Germinal center (tissue), 1 donor: Measurements from ENCODE around the gene CTBP2.
A peak's percentile ranks its signal among the peaks of the same experiment; 100 is the strongest.
"Not testable (repeated sequence)": the region's sequence is repeated elsewhere in the genome, so short reads cannot be mapped to it uniquely, and the experiment has no call there.

ENCODE experiments used
- DNase-seq: peaks from one replicate; pipeline ENCODE4 v3.0.0; 2012; ENCODE audit warnings: mixed read lengths, low spot score

Gene CTBP2

GRCh38 chr10:125186431-125187170 lies 26.2 kb upstream of the CTBP2 start:
- no peak for DNase-seq

GRCh38 chr10:125179107-125179506 lies 18.7 kb upstream of the CTBP2 start:
- DNase-seq = not testable (repeated sequence)

- DNase-seq = no peak
Measured at GRCh38 chr10:125177641-125178640, 17.6 kb upstream of the CTBP2 start.

GRCh38 chr10:125175807-125176206 lies 15.4 kb upstream of the CTBP2 start:
- DNase-seq = no peak

GRCh38 chr10:125174360-125174759 lies 14.0 kb upstream of the CTBP2 start:
- no peak for DNase-seq

GRCh38 chr10:125172694-125173093 lies 12.3 kb upstream of the CTBP2 start:
- DNase-seq = no peak

- no peak for DNase-seq
Measured at GRCh38 chr10:125171402-125172306, 11.3 kb upstream of the CTBP2 start.

DNA sequence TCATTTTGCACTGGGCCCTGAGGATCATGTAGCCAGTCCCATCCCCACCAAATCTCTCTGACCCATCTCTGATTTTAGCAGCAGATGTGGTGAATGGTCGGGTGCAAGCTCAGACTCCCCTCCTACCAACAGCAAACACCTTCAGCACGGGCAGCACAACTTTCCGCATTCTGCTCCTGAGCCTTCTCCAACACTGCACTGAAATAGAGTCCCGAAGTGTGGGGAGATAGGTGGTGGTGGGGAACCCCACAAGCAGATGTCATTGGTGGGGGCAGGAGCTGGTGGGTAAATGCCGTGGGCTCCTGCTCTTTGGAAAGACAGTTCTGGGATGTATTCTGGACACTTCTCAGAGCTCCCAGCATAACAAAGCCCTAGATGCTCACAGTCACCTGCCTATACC lies 9.6 kb upstream of the CTBP2 start:
- DNase-seq = no peak

DNA sequence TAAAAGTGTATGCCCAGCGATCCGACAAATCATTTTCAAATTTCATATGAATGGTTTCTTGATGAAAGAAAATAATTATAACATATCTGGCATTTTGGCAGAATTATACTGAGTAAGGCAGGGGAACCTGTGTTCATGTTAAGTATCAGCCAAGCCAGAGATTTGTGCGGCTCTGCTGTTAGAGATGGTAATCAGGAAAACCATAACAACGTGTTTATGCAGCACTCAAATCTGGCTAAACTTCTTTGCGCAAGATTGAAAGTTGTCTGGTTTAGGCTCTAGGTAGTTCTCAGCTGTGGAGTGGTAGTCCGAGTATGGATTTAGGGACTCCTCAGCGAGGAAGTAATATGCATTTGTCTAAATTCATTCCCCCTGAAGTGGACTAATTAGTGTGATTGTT lies 8.9 kb upstream of the CTBP2 start:
- no peak for DNase-seq

- no peak for DNase-seq
Measured at GRCh38 chr10:125166658-125167057, 6.3 kb upstream of the CTBP2 start.

DNA sequence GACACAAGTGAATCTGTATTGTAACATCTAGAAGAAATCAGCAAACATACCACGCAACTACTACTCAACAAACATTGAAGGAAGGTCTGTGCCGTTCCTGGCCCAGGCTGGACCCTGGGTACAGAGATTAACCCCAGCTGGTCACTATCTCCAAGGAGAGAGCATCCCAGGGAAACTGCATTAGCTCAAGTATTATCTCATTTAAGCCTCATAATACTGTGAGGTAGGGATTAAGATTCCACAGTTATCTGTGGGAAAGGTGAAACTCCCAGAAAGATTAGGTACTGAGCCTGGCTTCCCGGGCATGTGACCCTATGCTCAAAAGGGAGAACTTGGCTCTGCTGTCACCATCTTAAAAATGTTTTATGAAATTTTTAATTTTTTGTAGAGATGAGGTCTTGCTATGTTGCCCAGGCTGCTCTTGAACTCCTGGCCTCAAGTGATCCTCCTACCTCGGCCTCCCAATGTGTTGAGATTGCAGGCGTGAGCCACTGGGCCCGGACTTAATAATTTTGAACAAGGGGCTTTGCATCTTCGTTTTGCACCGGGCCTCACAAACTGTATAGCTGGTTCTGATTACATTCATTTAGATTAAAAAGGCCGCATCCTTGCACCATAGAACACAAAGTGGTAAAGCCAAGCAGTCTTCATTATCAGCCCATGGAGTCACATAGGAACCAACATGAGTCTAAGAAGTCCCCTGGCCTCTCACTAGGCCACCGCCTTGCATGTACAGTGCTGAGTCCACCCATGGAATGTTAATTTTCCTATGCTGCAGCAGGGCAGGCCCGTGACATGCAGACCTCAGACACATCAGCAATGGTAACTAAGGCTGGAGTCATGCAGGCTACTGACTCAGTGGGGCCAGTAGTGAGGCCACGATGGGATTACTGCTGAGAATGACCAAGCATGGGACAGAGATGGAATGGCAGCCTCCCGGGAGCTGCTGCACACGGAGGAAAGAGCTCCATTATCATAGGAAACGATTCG lies 5.5 kb upstream of the CTBP2 start:
- DNase-seq = no peak

DNA sequence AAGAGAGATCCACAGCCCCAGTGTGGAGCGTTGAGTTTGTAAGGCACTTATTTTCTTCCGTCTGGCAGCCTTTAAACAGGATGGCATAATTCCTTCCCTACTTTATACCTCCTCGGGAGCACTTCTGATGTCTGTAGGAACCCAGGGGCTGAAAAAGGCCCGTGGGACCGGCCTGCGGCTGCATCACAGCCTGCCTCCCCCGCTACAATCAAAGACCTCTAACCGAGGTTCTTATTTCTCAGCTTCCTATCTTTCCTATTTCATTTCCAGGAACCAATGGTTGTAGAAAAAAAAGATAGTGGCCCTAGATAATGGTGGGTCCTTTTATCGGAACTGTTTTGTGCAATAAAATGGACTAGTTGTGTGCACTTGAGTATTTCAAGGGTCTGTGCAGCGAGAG lies 4.1 kb upstream of the CTBP2 start:
- DNase-seq = no peak

- DNase-seq = no peak
Measured at GRCh38 chr10:125163803-125164202, 3.4 kb upstream of the CTBP2 start.

GRCh38 chr10:125163312-125163711 lies 2.9 kb upstream of the CTBP2 start:
- DNase-seq = not testable (repeated sequence)

DNA sequence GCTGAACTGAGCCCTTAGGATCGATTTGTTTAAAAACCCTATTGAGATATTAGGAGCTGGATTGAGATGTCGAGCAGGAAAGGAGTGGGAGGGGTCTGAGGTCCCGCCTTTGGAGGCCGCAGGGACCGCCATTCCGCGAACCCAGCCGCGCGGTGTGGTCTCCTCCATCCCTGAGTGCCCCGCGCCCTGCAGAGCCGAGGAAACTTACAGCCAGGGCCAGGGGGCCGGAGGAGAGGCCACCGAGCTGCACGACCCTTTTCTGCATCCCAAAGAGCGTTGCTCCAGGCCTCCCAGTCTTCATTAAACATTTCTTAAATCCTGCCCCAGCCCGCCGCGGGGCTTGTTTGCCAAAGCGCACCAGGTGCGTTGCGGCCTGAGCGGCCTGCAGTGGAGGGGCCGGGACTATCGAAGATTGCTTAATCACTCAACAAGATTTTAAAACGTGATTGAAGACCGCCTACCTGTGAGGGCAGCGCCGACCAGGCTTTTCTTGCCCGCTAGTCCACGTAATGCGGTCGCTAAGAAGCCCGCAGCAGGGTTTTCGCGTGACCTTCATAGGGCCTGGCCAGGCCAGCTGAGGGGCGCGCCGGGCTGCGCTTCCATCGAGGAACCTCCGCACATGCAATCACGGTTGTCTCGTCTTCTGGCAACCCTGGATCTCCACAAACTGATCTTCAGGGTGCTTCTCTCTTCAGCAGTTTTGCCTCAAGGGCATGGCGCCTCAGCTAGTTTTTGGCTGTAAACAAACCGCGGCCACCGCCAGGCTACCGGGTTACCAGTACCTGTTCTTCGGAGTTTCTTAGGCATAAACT lies 2.0 kb upstream of the CTBP2 start:
- DNase-seq = no peak

GRCh38 chr10:125161707-125162119 lies 1.4 kb upstream of the CTBP2 start:
- no peak for DNase-seq

GRCh38 chr10:125160856-125161706 lies 718 bp upstream of the CTBP2 start:
- peak; percentile 40 for DNase-seq

DNA sequence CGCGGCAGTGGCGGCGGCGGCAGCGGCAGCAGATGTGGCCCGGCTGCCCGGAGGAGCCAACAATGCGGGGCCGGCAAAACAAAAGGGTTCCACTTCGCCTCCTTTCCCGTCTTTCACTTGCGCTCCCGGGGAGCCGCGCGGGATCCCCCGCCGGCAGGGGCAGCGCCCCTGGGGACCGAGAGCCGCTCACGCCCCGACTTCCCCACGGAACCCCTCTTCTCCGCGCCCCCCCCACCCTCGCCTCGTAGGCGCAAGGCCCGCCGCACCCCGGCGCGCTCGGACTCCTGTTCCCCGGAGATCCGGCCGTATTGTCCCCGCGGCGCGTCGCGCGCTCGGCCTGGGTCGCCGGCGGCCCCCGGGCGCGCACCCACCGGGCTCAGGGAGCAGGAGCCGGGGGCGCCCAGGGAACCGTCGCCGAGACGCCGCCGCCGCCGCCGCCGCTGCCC lies 854 bp downstream of the CTBP2 start:
- DNase-seq = peak; percentile 27
